ENCODE data around the gene PDK3.

PDK3 gene

DNA sequence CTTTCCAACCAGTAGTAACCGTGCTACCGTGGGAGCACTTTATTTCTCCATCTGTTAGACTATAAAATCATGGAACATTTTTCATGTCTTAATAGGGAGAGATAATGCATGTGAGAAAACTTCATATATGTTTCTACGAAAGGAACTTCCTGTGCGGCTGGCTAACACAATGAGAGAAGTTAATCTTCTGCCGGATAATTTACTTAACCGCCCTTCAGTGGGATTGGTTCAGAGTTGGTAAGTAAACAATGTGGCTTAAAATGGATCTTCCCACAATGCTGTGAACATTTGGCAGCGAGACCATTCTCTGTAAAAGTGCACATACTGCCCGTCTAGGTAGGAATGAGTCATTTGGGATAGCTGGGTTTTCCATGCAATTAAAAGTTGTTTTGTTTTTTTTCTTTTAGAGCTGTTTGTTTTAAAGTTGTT, 29.6 kb downstream of the PDK3 start:
- H3K27ac ChIP-seq, result peak overlapping the region; percentile 41
- TF ChIP-seq, protein P1, sequence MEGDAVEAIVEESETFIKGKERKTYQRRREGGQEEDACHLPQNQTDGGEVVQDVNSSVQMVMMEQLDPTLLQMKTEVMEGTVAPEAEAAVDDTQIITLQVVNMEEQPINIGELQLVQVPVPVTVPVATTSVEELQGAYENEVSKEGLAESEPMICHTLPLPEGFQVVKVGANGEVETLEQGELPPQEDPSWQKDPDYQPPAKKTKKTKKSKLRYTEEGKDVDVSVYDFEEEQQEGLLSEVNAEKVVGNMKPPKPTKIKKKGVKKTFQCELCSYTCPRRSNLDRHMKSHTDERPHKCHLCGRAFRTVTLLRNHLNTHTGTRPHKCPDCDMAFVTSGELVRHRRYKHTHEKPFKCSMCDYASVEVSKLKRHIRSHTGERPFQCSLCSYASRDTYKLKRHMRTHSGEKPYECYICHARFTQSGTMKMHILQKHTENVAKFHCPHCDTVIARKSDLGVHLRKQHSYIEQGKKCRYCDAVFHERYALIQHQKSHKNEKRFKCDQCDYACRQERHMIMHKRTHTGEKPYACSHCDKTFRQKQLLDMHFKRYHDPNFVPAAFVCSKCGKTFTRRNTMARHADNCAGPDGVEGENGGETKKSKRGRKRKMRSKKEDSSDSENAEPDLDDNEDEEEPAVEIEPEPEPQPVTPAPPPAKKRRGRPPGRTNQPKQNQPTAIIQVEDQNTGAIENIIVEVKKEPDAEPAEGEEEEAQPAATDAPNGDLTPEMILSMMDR (conservative IDR thresholded peaks at IDR 0.05), result no peak

DNA sequence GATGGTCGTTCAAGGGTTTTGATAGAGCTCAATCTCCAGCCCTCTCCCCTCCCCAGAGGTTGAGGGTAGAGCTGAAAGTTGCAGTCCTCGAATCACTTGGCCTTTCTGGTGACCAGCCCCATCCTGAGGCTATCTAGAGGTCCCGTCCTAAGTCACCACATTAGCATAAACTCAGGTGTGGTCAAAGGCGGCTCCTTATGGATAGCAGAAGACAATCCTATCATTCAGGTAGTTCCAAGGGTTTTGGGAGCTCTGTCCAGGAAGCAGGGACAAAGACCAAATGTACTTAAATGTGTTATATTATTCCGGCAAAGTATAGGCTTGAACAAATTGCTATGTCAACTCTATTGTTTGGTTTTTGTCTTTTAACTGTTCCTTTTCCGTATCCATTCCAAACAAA, 30.6 kb downstream of the PDK3 start:
- TF ChIP-seq, protein P1 (conservative IDR thresholded peaks at IDR 0.05), result no peak
- H3K27ac ChIP-seq, result no peak overlapping the region

DNA sequence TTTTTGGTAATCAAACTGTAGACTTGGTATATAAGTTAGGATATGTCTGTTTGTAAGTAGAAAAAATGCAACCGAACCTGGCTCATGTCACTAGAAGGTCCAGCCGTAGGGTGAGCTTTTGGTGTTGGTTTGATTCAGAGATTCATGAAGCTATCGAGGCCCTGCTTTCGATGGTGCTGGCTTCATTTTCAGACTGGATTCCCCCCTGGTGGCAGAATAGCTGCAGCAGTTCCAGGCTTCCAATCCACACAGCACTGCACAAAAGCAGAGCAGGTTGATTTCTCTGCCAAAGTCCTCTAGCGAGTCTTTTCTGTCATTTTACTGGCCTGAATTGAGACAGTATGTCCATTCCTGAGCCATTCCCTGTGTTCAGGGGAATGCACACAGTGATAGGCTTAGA, 33.1 kb downstream of the PDK3 start:
- TF ChIP-seq, protein P1 (conservative IDR thresholded peaks at IDR 0.05), result peak; percentile 57
- H3K27ac ChIP-seq, result no peak overlapping the region

DNA sequence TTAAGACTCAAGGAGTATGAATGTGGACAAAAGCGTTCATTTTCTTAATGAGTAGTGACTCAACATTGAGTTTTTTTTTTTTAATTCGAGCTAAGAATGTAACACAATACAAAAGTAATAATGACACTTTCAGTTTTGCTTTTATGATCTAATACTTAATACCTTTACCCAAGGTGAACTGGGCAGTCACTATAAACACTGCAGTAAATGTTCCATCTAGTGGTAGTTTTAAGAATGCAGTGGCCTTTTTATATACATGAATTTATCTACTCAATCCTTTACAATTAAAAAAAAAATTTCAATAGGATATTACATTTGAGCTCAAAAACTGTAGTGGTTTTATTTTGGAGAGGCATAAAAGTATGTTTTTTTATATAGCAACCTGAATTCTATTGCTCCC, 33.9 kb downstream of the PDK3 start:
- TF ChIP-seq, protein P1 (conservative IDR thresholded peaks at IDR 0.05), result peak; percentile 74
- no peak overlapping the region for H3K27ac ChIP-seq

DNA sequence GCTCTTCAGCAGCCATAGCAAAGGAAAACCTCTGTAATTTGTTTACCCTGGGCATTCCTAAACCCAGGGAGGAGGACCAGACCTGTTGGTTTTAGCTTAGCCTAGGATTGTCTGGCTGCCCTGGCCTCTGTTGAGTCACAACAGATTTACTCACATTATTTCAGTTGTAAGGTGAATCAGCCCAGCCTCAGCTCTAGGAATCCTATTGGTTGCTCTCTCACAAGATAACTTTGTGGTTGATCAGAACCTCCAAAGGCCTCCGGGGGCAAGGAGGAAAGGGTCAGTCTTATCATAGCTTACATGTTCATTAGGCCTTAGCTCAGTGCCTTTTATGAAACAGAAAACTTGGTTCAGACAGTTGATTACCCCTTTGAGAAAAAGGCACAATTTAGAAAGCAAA, 41.0 kb downstream of the PDK3 start:
- H3K27ac ChIP-seq, result no peak overlapping the region
- TF ChIP-seq, protein P1 (conservative IDR thresholded peaks at IDR 0.05), result no peak

DNA sequence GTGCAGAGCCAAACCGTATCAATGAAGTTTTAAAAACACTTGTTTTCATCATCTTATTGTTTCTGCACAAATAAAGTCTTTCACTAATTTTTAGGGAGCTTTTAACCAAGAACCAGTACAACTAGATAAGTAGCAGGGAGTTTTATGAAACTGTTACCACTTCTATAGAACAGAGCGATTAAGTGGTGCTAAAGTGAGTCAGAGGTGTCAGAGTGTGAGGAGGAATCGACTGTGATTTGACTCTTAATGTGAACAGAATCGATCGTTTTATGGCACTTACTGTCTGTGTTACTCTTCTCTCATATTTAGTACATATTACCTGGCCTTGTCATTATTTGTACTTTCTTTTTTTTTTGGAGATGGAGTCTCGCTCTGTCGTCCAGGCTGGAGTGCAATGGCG, 43.3 kb downstream of the PDK3 start:
- H3K27ac ChIP-seq, result no peak overlapping the region
- TF ChIP-seq, protein P1 (conservative IDR thresholded peaks at IDR 0.05), result no peak

DNA sequence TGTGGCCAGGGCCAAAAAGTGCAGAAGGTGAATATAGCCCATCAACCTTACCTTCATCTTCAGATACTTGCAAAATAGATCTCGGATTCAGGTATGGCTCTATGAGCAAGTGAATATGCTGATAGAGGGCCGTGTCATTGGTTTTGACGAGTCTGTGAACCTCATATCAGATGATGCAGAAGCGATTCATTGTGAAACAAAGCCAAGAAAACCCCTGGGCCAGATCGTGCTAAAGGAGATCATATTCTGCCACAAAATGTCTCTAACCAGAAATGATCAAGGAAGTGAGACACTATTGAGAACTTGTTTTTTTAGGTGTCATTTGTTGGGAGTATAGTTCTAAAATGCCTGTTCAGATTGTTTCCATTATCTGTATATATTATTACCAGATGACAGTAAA, 48.3 kb downstream of the PDK3 start:
- TF ChIP-seq, protein P1 (conservative IDR thresholded peaks at IDR 0.05), result no peak
- H3K27ac ChIP-seq, result no peak overlapping the region

DNA sequence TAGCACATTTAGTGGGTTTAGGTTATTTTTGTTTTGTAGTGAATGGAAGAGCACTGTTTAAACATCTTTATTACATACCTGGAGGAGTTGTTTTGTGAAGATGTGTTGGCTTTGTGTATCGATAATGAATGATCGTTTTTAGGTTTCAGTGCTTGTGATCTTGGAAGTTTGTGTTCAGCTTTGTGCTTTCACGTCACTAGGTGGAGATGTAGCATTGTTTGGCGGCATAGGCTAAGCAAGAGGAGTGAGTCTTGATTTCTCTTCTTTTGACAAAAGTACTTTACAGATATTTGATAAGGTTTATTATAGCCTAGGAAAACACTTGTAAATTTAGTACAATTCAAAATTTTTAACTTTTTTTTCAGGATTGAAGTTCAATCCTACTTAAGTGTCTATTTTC, 50.4 kb downstream of the PDK3 start:
- TF ChIP-seq, protein P1 (conservative IDR thresholded peaks at IDR 0.05), result peak; percentile 77
- no peak overlapping the region for H3K27ac ChIP-seq
